HPDE6-E6E7 (cell line): ENCODE results near the gene ZNF451.

ENCODE experiments used
- DNase-seq: peaks from one replicate; pipeline ENCODE4 v3.0.0; 2011; ENCODE audit warnings: missing footprints; ENCODE audit errors: extremely low spot score

ZNF451 gene

GRCh38 chr6:57094689-57095088 lies 4.7 kb downstream of the ZNF451 start:
- DNase-seq, result no peak

GRCh38 chr6:57097596-57097995 lies 7.6 kb downstream of the ZNF451 start:
- DNase-seq, result no peak

- DNase-seq, result no peak
These were observed 13.0 kb downstream of the ZNF451 start for GRCh38 chr6:57102976-57103375.

GRCh38 chr6:57104336-57104735 lies 14.3 kb downstream of the ZNF451 start:
- no peak for DNase-seq

- DNase-seq, result no peak
These were observed 17.0 kb downstream of the ZNF451 start for GRCh38 chr6:57106990-57107389.

GRCh38 chr6:57108691-57109090 lies 18.7 kb downstream of the ZNF451 start:
- DNase-seq, result no peak

GRCh38 chr6:57109880-57110279 lies 19.9 kb downstream of the ZNF451 start:
- no peak for DNase-seq

GRCh38 chr6:57113105-57113504 lies 23.1 kb downstream of the ZNF451 start:
- DNase-seq, result no peak

- DNase-seq, result no peak
These were observed 26.8 kb downstream of the ZNF451 start for GRCh38 chr6:57116776-57117175.

GRCh38 chr6:57117796-57118195 lies 27.8 kb downstream of the ZNF451 start:
- DNase-seq, result no peak

- DNase-seq, result no peak
These were observed 33.1 kb downstream of the ZNF451 start for GRCh38 chr6:57123111-57123510.

- no peak for DNase-seq
These were observed 37.8 kb downstream of the ZNF451 start for GRCh38 chr6:57127763-57128162.

GRCh38 chr6:57130661-57131177 lies 40.7 kb downstream of the ZNF451 start:
- DNase-seq, result no peak

- no peak for DNase-seq
These were observed 45.0 kb downstream of the ZNF451 start for GRCh38 chr6:57134954-57135353.

- DNase-seq, result no peak
These were observed 45.9 kb downstream of the ZNF451 start for GRCh38 chr6:57135885-57136284.

- DNase-seq, result no peak
These were observed 47.4 kb downstream of the ZNF451 start for GRCh38 chr6:57137350-57137749.

- no peak for DNase-seq
These were observed 48.0 kb downstream of the ZNF451 start for GRCh38 chr6:57138026-57138425.

- no peak for DNase-seq
These were observed 51.6 kb downstream of the ZNF451 start for GRCh38 chr6:57141451-57142177.

GRCh38 chr6:57142178-57142525 lies 52.2 kb downstream of the ZNF451 start:
- DNase-seq, result no peak

GRCh38 chr6:57143690-57144089 lies 53.7 kb downstream of the ZNF451 start:
- no peak for DNase-seq

GRCh38 chr6:57147401-57147800 lies 57.4 kb downstream of the ZNF451 start:
- no peak for DNase-seq

- no peak for DNase-seq
These were observed 58.2 kb downstream of the ZNF451 start for GRCh38 chr6:57147955-57148858.

- DNase-seq, result no peak
These were observed 68.7 kb downstream of the ZNF451 start for GRCh38 chr6:57158658-57159057.
